Uterus (tissue), 4 donors: ENCODE measurements around the gene BORCS8. TPM values are rescaled to one million over a fixed set of nuclear protein-coding genes. Genes with fewer than 3 reads are reported as not detected.
"Not testable (repeated sequence)": the region's sequence is repeated elsewhere in the genome, so short reads cannot be mapped to it uniquely, and the experiment has no call there.

Experiments used
- DNase-seq, 2 donors: peaks; one replicate each; pipeline ENCODE4 v3.0.0-alpha.2; 2019 to 2020
- H3K27ac ChIP-seq, 2 donors: fragments of 200-600 bp; sonication (generic); 1 replicate in 1 of 2; 2 replicates in 1 of 2; pipeline ENCODE4 v1.5.1; 2016 to 2018
- H3K27me3 ChIP-seq, 2 donors: fragments of 200-600 bp; sonication (generic); one replicate each; pipeline ENCODE4 v1.5.1; 2018 to 2019; ENCODE audit warnings: control low read depth in 1 of 2
- H3K36me3 ChIP-seq, 2 donors: fragments of 200-600 bp; sonication (generic); one replicate each; pipeline ENCODE4 v1.5.1; 2019; ENCODE audit warnings: control low read depth in 1 of 2
- H3K4me1 ChIP-seq, 2 donors: fragments of 200-600 bp; sonication (generic); one replicate each; pipeline ENCODE4 v1.5.1; 2018 to 2019; ENCODE audit warnings: control low read depth in 1 of 2
- H3K4me3 ChIP-seq, 2 donors: fragments of 200-600 bp; sonication (generic); 1 replicate in 1 of 2; 2 replicates in 1 of 2; pipeline ENCODE4 v1.5.1; 2018 to 2019; ENCODE audit warnings: mild to moderate bottlenecking in 1 of 2
- H3K9me3 ChIP-seq, 2 donors: fragments of 200-600 bp; sonication (generic); one replicate each; pipeline ENCODE4 v1.5.1; 2019; ENCODE audit warnings: control low read depth in 1 of 2
- POLR2A ChIP-seq, 2 donors: fragments of 450-650 bp; IDR thresholded peaks; one replicate each; pipeline ENCODE4 v1.6.1; 2016; ENCODE audit warnings: antibody characterized with exemption in 2 of 2, mild to moderate bottlenecking in 1 of 2, moderate library complexity in 1 of 2
- intact Hi-C: fragments of 100-400 bp; cut with DNase I; formaldehyde crosslinking; loops from one replicate; pipeline ENCODE4 v1.15.1; 2023; ENCODE audit warnings: low total_unique reads
- total RNA-seq, 4 donors: library from RNA; depleted of rRNA in 3 of 4; stranded (reverse); fragments of >200 nt in 3 of 4; gene quantifications; one replicate each; pipeline versions ENCODE4 v1.1.0 to v1.2.4, GENCODE V29; 2014 to 2023
- TF ChIP-seq, protein P1 (sequence below), 4 experiments: fragments of 200-600 bp in 2 of 4; fragments of 450-650 bp in 2 of 4; sonication (generic) in 2 of 4; IDR thresholded peaks; one replicate each; pipeline ENCODE4 v1.5.1; 2016 to 2019; ENCODE audit warnings: antibody characterized with exemption in 4 of 4, mild to moderate bottlenecking in 2 of 4, moderate library complexity in 1 of 4
- donor health status: DM: yes; HTN: yes; CAD: no.

Gene BORCS8
- total RNA-seq, 4 donors from 2014 or later, result 0.26 to 28.4 (median 4.0) TPM; not detected in 1

- H3K4me1 ChIP-seq, result no peaks in the 10 kb centered on the region
- no peaks in the 10 kb centered on the region for H3K27me3 ChIP-seq
- no peaks in the 10 kb centered on the region for H3K36me3 ChIP-seq
- no peaks in the 10 kb centered on the region for H3K9me3 ChIP-seq
- TF ChIP-seq, protein P1, sequence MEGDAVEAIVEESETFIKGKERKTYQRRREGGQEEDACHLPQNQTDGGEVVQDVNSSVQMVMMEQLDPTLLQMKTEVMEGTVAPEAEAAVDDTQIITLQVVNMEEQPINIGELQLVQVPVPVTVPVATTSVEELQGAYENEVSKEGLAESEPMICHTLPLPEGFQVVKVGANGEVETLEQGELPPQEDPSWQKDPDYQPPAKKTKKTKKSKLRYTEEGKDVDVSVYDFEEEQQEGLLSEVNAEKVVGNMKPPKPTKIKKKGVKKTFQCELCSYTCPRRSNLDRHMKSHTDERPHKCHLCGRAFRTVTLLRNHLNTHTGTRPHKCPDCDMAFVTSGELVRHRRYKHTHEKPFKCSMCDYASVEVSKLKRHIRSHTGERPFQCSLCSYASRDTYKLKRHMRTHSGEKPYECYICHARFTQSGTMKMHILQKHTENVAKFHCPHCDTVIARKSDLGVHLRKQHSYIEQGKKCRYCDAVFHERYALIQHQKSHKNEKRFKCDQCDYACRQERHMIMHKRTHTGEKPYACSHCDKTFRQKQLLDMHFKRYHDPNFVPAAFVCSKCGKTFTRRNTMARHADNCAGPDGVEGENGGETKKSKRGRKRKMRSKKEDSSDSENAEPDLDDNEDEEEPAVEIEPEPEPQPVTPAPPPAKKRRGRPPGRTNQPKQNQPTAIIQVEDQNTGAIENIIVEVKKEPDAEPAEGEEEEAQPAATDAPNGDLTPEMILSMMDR (IDR thresholded peaks at IDR 0.05), result no peak
- no peak for TF ChIP-seq POLR2A (IDR thresholded peaks at IDR 0.05)
- DNase-seq, result no peak
- H3K27ac ChIP-seq, result no peak overlapping the region
- intact Hi-C loops, result no loop called here
- no peak overlapping the region for H3K4me3 ChIP-seq
Measured at GRCh38 chr19:19140476-19140875, 51.5 kb downstream of the BORCS8 start.

DNA sequence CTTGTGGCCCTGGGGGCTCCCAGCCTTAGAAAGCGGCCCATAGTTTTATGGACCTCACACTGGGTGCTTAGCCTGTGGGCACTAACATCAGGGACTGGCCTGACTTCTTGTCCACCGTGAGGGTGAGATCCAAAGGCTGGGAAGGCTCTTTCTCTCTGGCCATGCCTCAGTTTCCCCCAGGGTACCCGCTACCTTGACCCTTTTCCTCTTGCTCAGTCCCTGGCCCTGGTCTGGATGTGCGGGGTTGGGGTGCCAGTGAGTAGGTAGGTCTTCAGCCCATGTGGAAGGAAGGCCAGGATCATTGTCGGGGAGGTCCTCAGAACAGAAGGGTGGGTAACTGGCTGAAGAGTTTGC lies 52.1 kb downstream of the BORCS8 start:
- Histone ChIP-seq H3K9me3 (no peaks in the 10 kb centered on the region), H3K4me1 (no peaks in the 10 kb centered on the region), H3K36me3 (no peaks in the 10 kb centered on the region), H3K27me3 (no peaks in the 10 kb centered on the region), H3K4me3 (no peak overlapping the region), H3K27ac (no peak overlapping the region)
- intact Hi-C loops, result no loop called here
- TF ChIP-seq POLR2A (IDR thresholded peaks at IDR 0.05), result no peak
- TF ChIP-seq, protein P1 (IDR thresholded peaks at IDR 0.05), result no peak
- no peak for DNase-seq

DNA sequence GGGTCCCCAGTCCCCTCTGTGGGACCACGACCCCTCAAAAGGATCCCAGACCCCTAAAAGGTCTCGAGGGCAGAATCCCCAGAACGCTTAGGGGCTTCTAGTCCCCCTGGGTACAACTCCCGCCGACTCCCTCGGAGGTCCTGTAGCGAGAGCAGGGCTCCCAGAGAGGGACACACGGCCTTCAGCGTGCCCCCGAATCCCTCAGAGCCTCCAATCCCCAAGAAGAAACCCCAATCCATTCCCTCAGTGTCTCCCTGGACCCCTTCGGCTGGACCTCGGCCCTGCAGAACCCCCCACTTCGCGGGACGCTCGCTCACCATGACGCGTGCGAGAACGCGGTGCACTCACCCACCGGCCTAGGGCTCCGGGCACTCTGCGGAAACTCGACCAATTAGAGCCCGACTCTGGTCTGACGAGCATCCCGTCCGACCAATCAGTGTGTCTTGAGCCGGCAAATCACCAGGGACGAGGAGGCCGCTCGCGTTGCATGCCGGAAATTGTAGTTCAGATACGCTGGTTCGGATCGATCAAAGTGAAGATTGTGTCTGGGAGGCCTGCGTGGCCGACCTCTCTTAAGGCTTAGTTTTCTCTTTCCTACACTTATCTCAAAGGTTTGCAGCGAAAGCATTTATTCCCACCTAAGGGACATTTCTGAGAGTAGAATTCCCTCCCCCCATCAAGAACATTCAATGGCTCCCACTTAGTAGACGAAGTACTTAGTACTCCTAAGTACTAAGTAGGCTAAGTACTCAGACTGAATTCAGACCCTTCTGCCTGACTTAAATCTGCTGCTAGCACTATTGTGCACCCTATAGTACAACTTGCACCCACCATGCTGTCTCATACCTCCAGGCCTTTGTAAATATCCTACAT lies 53.6 kb downstream of the BORCS8 start, which contains the start of gene TMEM161A:
Gene TMEM161A, minus strand, starts transcription at position 370 of the 873 bp plus-strand sequence. Its CDS starts 50 bp downstream, at position 320.
- no peaks in the 10 kb centered on the region for H3K9me3 ChIP-seq
- no peaks in the 10 kb centered on the region for H3K27me3 ChIP-seq
- H3K36me3 ChIP-seq, result no peaks in the 10 kb centered on the region
- H3K4me1 ChIP-seq, result no peaks in the 10 kb centered on the region
- H3K27ac ChIP-seq, result peak within 1 kb of the TSS; percentile 56 to 67
- intact Hi-C loops, result no loop called here
- H3K4me3 ChIP-seq, result peak within 1 kb of the TSS; percentile 61 to 82
- TF ChIP-seq, protein P1 (IDR thresholded peaks at IDR 0.05), result no peak
- peak; percentile 60 to 63 for TF ChIP-seq POLR2A (IDR thresholded peaks at IDR 0.05)
- peak; percentile 98 for DNase-seq

DNA sequence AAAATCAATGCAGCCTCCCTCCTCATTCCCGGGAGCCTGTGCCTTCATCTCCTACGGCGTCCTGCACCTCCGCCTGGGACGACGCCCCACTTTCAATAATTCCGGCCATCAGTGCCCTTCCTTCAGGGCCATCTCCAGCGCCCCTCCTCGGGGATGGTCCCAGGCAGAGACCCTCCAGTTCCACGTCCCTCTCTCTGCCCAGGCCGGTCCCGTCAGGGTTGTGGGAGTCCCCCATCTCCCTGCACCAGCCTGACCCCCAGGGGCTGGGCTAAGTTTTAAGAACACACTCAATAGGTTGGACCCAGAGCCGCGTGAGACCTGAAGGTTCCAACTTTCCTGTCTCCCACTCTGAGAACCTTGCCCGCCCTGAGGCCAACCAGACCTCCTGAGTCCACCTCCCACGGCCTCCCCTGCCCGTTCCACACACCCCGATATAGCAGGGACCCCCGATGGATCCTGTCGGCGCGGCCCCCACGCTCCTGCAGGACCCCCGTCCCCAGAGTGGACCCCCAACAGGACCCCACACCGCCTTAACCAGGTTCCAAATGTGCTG lies 54.3 kb downstream of the BORCS8 start:
- intact Hi-C loops, result no loop called here
- Histone ChIP-seq H3K27ac (peak overlapping the region; percentile 56 to 67), H3K27me3 (no peaks in the 10 kb centered on the region), H3K4me1 (no peaks in the 10 kb centered on the region), H3K36me3 (no peaks in the 10 kb centered on the region), H3K4me3 (peak overlapping the region; percentile 61 to 82), H3K9me3 (peaks cover 0 to under 1% of the 10 kb centered on the region in 2 donors)
- TF ChIP-seq POLR2A (IDR thresholded peaks at IDR 0.05), result no peak
- TF ChIP-seq, protein P1 (IDR thresholded peaks at IDR 0.05), result no peak
- DNase-seq, result peak in 1 of 2 donors; percentile 26

DNA sequence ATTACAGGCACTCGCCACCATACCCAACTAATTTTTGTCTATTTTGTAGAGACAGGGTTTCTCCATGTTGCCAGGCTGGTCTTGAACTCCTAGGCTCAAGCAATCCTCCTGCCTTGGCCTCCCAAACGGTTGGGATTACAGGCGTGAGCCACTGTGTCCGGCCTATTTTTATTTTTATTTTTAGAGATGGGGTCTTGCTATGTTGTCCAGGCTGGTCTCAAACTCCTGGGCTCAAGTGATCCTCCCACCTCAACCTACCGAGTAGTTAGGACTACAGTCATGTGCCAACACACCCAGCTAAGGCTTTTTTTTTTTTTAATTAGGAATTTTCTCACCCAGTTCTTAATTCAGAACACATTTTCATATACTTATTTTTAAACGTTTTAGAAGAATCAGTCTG lies 56.2 kb downstream of the BORCS8 start:
- H3K9me3 ChIP-seq, result peaks cover 0 to 11% of the 10 kb centered on the region in 2 donors
- H3K27me3 ChIP-seq, H3K4me3 ChIP-seq, H3K36me3 ChIP-seq, H3K4me1 ChIP-seq, intact Hi-C loops, DNase-seq, H3K27ac ChIP-seq: not testable (repeated sequence)
